GM12878 (cell line): ENCODE results near the gene CLRN1. TPM values are rescaled to one million over a fixed set of nuclear protein-coding genes. Genes with fewer than 3 reads are reported as not detected.

Experiments
- ATAC-seq: fragments of 200-7000 bp; cut with Tn5 transposase; 3 replicates; pipeline ENCODE4 v1.9.1; 2020; ENCODE audit warnings: mild to moderate bottlenecking, moderate library complexity
- BruUV-seq: library from RNA; stranded (reverse); fragments of 400-500 nt; replicated peaks from 2 replicates; lab custom pipeline; 2021; lab: Mats Ljungman, UMichigan
- CTCF ChIA-PET: fragments of 300-600 bp; sonication (Branson Sonifier 250); formaldehyde crosslinking; extraction: SDS; loops from one replicate; lab custom pipeline; 2021; ENCODE audit warnings: inconsistent platforms; lab: Yijun Ruan, JAX
- POLR2A ChIA-PET: fragments of 350-600 bp; formaldehyde crosslinking; extraction: SDS; loops from one replicate; lab custom pipeline; 2021; ENCODE audit warnings: inconsistent platforms; lab: Charles Lee
- RAD21 ChIA-PET: fragments of 300-600 bp; sonication (Branson Sonifier 250); formaldehyde crosslinking; loops from one replicate; lab custom pipeline; 2023; ENCODE audit warnings: antibody characterized with exemption; ENCODE audit not compliant: unreplicated experiment; lab: Charles Lee
- SMC1A ChIA-PET: fragments of 300-600 bp; sonication (Branson Sonifier 250); formaldehyde crosslinking; loops from one replicate; lab custom pipeline; 2023; ENCODE audit not compliant: unreplicated experiment, uncharacterized antibody; lab: Charles Lee
- DNase-seq: peaks from one replicate; pipeline ENCODE4 v3.0.0-alpha.2; 2011; ENCODE audit warnings: low read depth, low spot score
- FAIRE-seq: peaks from 3 replicates; lab custom pipeline; 2011; peaks lifted over from hg19 to GRCh38; lab: Jason Lieb, UNC
- H2AFZ ChIP-seq: 2 replicates; pipeline ENCODE4 v1.6.0; 2011; ENCODE audit warnings: low read depth, low read length, control low read depth; ENCODE audit not compliant: control insufficient read depth
- H3K27ac ChIP-seq: 2 replicates; pipeline ENCODE4 v1.5.1; 2011; ENCODE audit warnings: control low read depth; ENCODE audit not compliant: control insufficient read depth, insufficient read depth
- H3K27me3 ChIP-seq, 2 experiments: replicated peaks in 1 of 2; 2 replicates each; pipeline versions ENCODE4 v1.6.0 to v1.6.1; 2011; ENCODE audit warnings: low read length in 1 of 2; ENCODE audit not compliant: control insufficient read depth in 2 of 2, insufficient read depth in 2 of 2
- H3K36me3 ChIP-seq, 2 experiments: 2 replicates each; pipeline ENCODE4 v1.5.1; 2011; ENCODE audit warnings: low read length in 1 of 2; ENCODE audit not compliant: control insufficient read depth in 2 of 2, insufficient read depth in 2 of 2
- H3K4me1 ChIP-seq: 2 replicates; pipeline ENCODE4 v1.6.1; 2011; ENCODE audit warnings: mild to moderate bottlenecking, low read length, moderate library complexity, mixed read lengths; ENCODE audit not compliant: control insufficient read depth, insufficient read depth
- H3K4me2 ChIP-seq: 2 replicates; pipeline ENCODE4 v1.6.0; 2011; ENCODE audit warnings: control low read depth; ENCODE audit not compliant: control insufficient read depth, insufficient read depth
- H3K4me3 ChIP-seq: fragments of 200-600 bp; sonication (generic); 2 replicates; pipeline ENCODE4 v1.5.1; 2016
- H3K79me2 ChIP-seq: 2 replicates; pipeline ENCODE4 v1.6.0; 2011; ENCODE audit warnings: low read length; ENCODE audit not compliant: control insufficient read depth, insufficient read depth
- H3K9ac ChIP-seq: 2 replicates; pipeline ENCODE4 v1.8.0; 2011; ENCODE audit warnings: low read length, control low read depth, mixed read lengths; ENCODE audit not compliant: control insufficient read depth, insufficient read depth
- H3K9me3 ChIP-seq: replicated peaks from 3 replicates; pipeline ENCODE4 v1.5.1; 2011; ENCODE audit warnings: mild to moderate bottlenecking, low read length; ENCODE audit not compliant: control insufficient read depth, insufficient read depth
- H4K20me1 ChIP-seq: 2 replicates; pipeline ENCODE4 v1.6.0; 2011; ENCODE audit not compliant: control insufficient read depth, insufficient read depth
- ASH2L ChIP-seq: fragments of 300-600, 200-600 bp; sonication (generic); IDR thresholded peaks from 2 replicates; pipeline ENCODE4 v1.6.1; 2017; ENCODE audit warnings: low read depth, mild to moderate bottlenecking, borderline replicate concordance
- BCLAF1 ChIP-seq: fragments of 450-650 bp; IDR thresholded peaks from 2 replicates; pipeline ENCODE4 v1.6.1; 2017; ENCODE audit warnings: antibody characterized with exemption, mild to moderate bottlenecking, moderate library complexity
- CHD1 ChIP-seq: IDR thresholded peaks from 2 replicates; pipeline ENCODE4 v1.6.1; 2012; ENCODE audit warnings: low read depth, low read length, improper control_type of control experiment
- CREM ChIP-seq: IDR thresholded peaks from 2 replicates; pipeline ENCODE4 v1.6.1; 2014; ENCODE audit warnings: antibody characterized with exemption, low read depth
- CTCF ChIP-seq, 3 experiments: IDR thresholded peaks in 2 of 3; conservative IDR thresholded peaks in 1 of 3; 2 replicates each; pipeline ENCODE4 v1.5.1; 2011; ENCODE audit warnings: low read depth in 3 of 3, low read length in 3 of 3, mild to moderate bottlenecking in 3 of 3, control low read depth in 2 of 3, moderate library complexity in 2 of 3, inconsistent platforms in 1 of 3, mixed read lengths in 1 of 3; ENCODE audit not compliant: control insufficient read depth in 2 of 3, insufficient read depth in 1 of 3; ENCODE audit errors: extremely low read depth in 1 of 3
- GABPA ChIP-seq: IDR thresholded peaks from 2 replicates; pipeline ENCODE4 v1.6.1; 2014; ENCODE audit warnings: antibody characterized with exemption, low read depth, mild to moderate bottlenecking, inconsistent platforms
- POLR2A ChIP-seq: IDR thresholded peaks from 2 replicates; pipeline ENCODE4 v1.6.1; 2011; ENCODE audit warnings: low read depth, mild to moderate bottlenecking, low read length
- RAD21 ChIP-seq: IDR thresholded peaks from 2 replicates; pipeline ENCODE4 v1.6.1; 2011; ENCODE audit warnings: mild to moderate bottlenecking, low read depth, low read length, moderate library complexity; ENCODE audit not compliant: insufficient read depth
- RAD51 ChIP-seq: fragments of 450-650 bp; IDR thresholded peaks from 2 replicates; pipeline ENCODE4 v1.6.1; 2016; ENCODE audit warnings: moderate library complexity, mild to moderate bottlenecking, inconsistent platforms
- SMC3 ChIP-seq: IDR thresholded peaks from 2 replicates; pipeline ENCODE4 v1.6.1; 2011; ENCODE audit warnings: low read length, improper control_type of control experiment, borderline replicate concordance
- TAF1 ChIP-seq: IDR thresholded peaks from 2 replicates; pipeline ENCODE4 v1.6.1; 2011; ENCODE audit warnings: mild to moderate bottlenecking, low read depth, low read length, borderline replicate concordance
- TARDBP ChIP-seq: IDR thresholded peaks from 2 replicates; pipeline ENCODE4 v1.6.1; 2016; ENCODE audit warnings: borderline replicate concordance
- TCF3 ChIP-seq: IDR thresholded peaks from 2 replicates; pipeline ENCODE4 v1.6.1; 2012; ENCODE audit warnings: low read depth, mild to moderate bottlenecking, low read length, borderline replicate concordance; ENCODE audit not compliant: insufficient read depth
- YY1 ChIP-seq: IDR thresholded peaks from 2 replicates; pipeline ENCODE4 v1.6.1; 2011; ENCODE audit warnings: low read depth, mild to moderate bottlenecking, low read length
- ZBED1 ChIP-seq: IDR thresholded peaks from 2 replicates; pipeline ENCODE4 v1.6.1; 2016; ENCODE audit warnings: borderline replicate concordance
- WGBS: methylation state at CpG from one replicate; pipeline ENCODE4 v1.1.6; 2016; ENCODE audit warnings: low lambda C conversion rate; ENCODE audit not compliant: insufficient replicate concordance, insufficient coverage; ENCODE audit errors: missing lambda C conversion rate; 5-methylcytosine and 5-hydroxymethylcytosine counted together
- in situ Hi-C: fragments of 300-500 bp; cut with MboI; formaldehyde crosslinking; loops from 9 replicates; pipeline ENCODE4 v1.14.3; 2018; ENCODE audit warnings: mixed read lengths
- intact Hi-C: fragments of 100-400 bp; cut with micrococcal nuclease; formaldehyde crosslinking; loops from one replicate; pipeline ENCODE4 v1.14.2; 2022; ENCODE audit not compliant: unreplicated experiment
- polyA plus RNA-seq, 11 experiments: library from polyadenylated mRNA; depleted of rRNA in 4 of 11; unstranded in 6 of 11; stranded (reverse) in 5 of 11; fragments of >200 nt; fragmentation: Nextera tagmentation in 4 of 11; fragmentation: Illumina TruSeq in 1 of 11; extraction: Ambion mirVana in 4 of 11; extraction: Trizol in 1 of 11; gene quantifications; 1 replicate in 1 of 11; 2 replicates in 10 of 11; pipeline versions ENCODE4 v1.2.1 to v1.2.3, GENCODE V29; 2011 to 2016; ENCODE audit warnings: inconsistent platforms in 2 of 11, missing spikeins in 2 of 11, low read depth in 1 of 11
- total RNA-seq, 4 experiments: library from RNA; depleted of rRNA in 3 of 4; stranded (reverse); fragments of >200 nt in 3 of 4; fragmentation: Illumina TruSeq in 1 of 4; extraction: Trizol in 1 of 4; gene quantifications; 2 replicates each; pipeline versions ENCODE4 v1.2.1 to v1.2.3, GENCODE V29; 2013 to 2021

CLRN1 gene
- total and polyA plus RNA-seq, 10 of the 15 experiments (the other 5 are each of a cell fraction or from before 2014, with no cell fraction given): not detected

GRCh38 chr3:150925751-150926201, 46.8 kb downstream of the CLRN1 start:
- no peaks in the 10 kb centered on the region for H3K36me3 ChIP-seq
- ChIA-PET SMC1A (interaction anchor here (1.0 kb wide), 1 partner anchor 249 kb away, joined by 4 read pairs; no protein-coding TSS in a partner anchor), RAD21 (interaction anchor here (1.2 to 1.6 kb wide), 2 partner anchors 223 to 398 kb away, joined by 3 read pairs; no protein-coding TSS in a partner anchor), CTCF (interaction anchor here (0.8 to 3.4 kb wide), 2 partner anchors 217 to 220 kb away, joined by 4 to 11 read pairs; no protein-coding TSS in a partner anchor), POLR2A (no interaction called here)
- intact Hi-C loops: loop anchor here (1.0 to 5.0 kb wide), 2 partner anchors 221 to 357 kb away; no protein-coding TSS in a partner anchor
- no peaks in the 10 kb centered on the region for H3K4me1 ChIP-seq
- no peaks in the 10 kb centered on the region for H3K9me3 ChIP-seq
- peak; percentile 99 for ATAC-seq
- no peaks in the 10 kb centered on the region for H4K20me1 ChIP-seq
- H3K9ac ChIP-seq: no peak overlapping the region
- H3K27ac ChIP-seq: no peak overlapping the region
- no peak for DNase-seq
- 5% methylated on average over 14 of the region's 14 CpGs for WGBS
- no peak overlapping the region for H3K4me3 ChIP-seq
- peaks cover 0 to 2% of the 10 kb centered on the region in 2 experiments; a peak in 1 of 4 replicates for H3K27me3 ChIP-seq
- no peaks in the 10 kb centered on the region for H3K79me2 ChIP-seq
- in situ Hi-C loops: loop anchor here (10.0 kb wide), 1 partner anchor 219 kb away; no protein-coding TSS in a partner anchor
- peak overlapping the region; percentile 80 for H3K4me2 ChIP-seq
- FAIRE-seq: peak; percentile 7
- TF ChIP-seq CTCF (IDR thresholded peaks at IDR 0.05 in 2 of 3, conservative IDR thresholded peaks at IDR 0.05 in 1 of 3; ENCODE audit: control insufficient read depth in 2 of 3, extremely low read depth in 1 of 3, insufficient read depth in 1 of 3, low read depth in 3 of 3, low read length in 3 of 3): peak; percentile 62 to 82 (median 81)
- no peak for TF ChIP-seq RAD51
- TF ChIP-seq CREM: no peak
- TF ChIP-seq ZBED1: no peak
- TF ChIP-seq TAF1: no peak
- TF ChIP-seq YY1: 0 out of 2 replicates have a peak, but pooled peaks have one; percentile 43
- TF ChIP-seq BCLAF1: no peak
- TF ChIP-seq GABPA: no peak
- TF ChIP-seq POLR2A: no peak
- TF ChIP-seq SMC3: peak; percentile 67
- TF ChIP-seq CHD1: no peak
- peak; percentile 73; the same call in 1 of the 2 replicates for TF ChIP-seq TCF3
- TF ChIP-seq RAD21: peak; percentile 74
- TF ChIP-seq ASH2L: no peak
- no peak for TF ChIP-seq TARDBP
- BruUV-seq: no TSS peak
- H2AFZ ChIP-seq: peak overlapping the region; percentile 21
